OCI-LY1 (cell line): ENCODE data around the gene PEX26.
"Not testable (repeated sequence)": the region's sequence is repeated elsewhere in the genome, so short reads cannot be mapped to it uniquely, and the experiment has no call there.

Source experiments
- H2AFZ ChIP-seq: fragments of 200-600 bp; sonication (generic), shearing (Covaris generic); 2 replicates; pipeline ENCODE4 v1.6.0; 2014; ENCODE audit warnings: antibody characterized with exemption, mild to moderate bottlenecking, low read length
- H3F3A ChIP-seq: fragments of 200-600 bp; sonication (generic), shearing (Covaris generic); 2 replicates; pipeline ENCODE4 v1.6.0; 2014; ENCODE audit warnings: mild to moderate bottlenecking, antibody characterized with exemption, low read length, moderate library complexity; ENCODE audit not compliant: insufficient read depth
- H3K27ac ChIP-seq: fragments of 200-600 bp; sonication (generic); 2 replicates; pipeline ENCODE4 v1.5.1; 2014; ENCODE audit warnings: low read length, mixed run types, mild to moderate bottlenecking, low read depth; ENCODE audit not compliant: poor library complexity, severe bottlenecking
- H3K27me3 ChIP-seq: fragments of 200-600 bp; sonication (generic); 2 replicates; pipeline ENCODE4 v1.6.0; 2014; ENCODE audit warnings: antibody characterized with exemption, mild to moderate bottlenecking, low read length, moderate library complexity; ENCODE audit not compliant: insufficient read depth
- H3K36me3 ChIP-seq: fragments of 200-600 bp; sonication (generic); 2 replicates; pipeline ENCODE4 v1.6.1; 2014; ENCODE audit warnings: mild to moderate bottlenecking, antibody characterized with exemption, low read length, moderate library complexity, mixed read lengths; ENCODE audit not compliant: insufficient read depth
- H3K4me1 ChIP-seq: fragments of 200-600 bp; sonication (generic); 2 replicates; pipeline ENCODE4 v1.5.1; 2014; ENCODE audit warnings: mild to moderate bottlenecking, low read length, moderate library complexity; ENCODE audit not compliant: insufficient read depth, severe bottlenecking
- H3K4me2 ChIP-seq: fragments of 200-600 bp; sonication (generic), shearing (Covaris generic); 2 replicates; pipeline ENCODE4 v1.6.1; 2014; ENCODE audit warnings: low read length
- H3K4me3 ChIP-seq: fragments of 200-600 bp; sonication (generic); 2 replicates; pipeline ENCODE4 v1.5.1; 2014; ENCODE audit warnings: low read length, low read depth, mild to moderate bottlenecking, mixed read lengths; ENCODE audit not compliant: poor library complexity, severe bottlenecking
- H3K79me2 ChIP-seq: fragments of 200-600 bp; shearing (Covaris generic); 2 replicates; pipeline ENCODE4 v1.6.1; 2016; ENCODE audit warnings: mixed run types, low read length, mixed read lengths; ENCODE audit not compliant: insufficient read depth
- H3K9ac ChIP-seq: fragments of 200-600 bp; sonication (generic), shearing (Covaris generic); 2 replicates; pipeline ENCODE4 v1.6.1; 2014; ENCODE audit warnings: mild to moderate bottlenecking, low read length, mixed read lengths
- H3K9me2 ChIP-seq: fragments of 200-600 bp; sonication (generic), shearing (Covaris generic); 2 replicates; pipeline ENCODE4 v1.6.1; 2014; ENCODE audit warnings: low read depth, mild to moderate bottlenecking, low read length, mixed read lengths
- H3K9me3 ChIP-seq: fragments of 200-600 bp; shearing (Covaris generic); 2 replicates; pipeline ENCODE4 v1.6.1; 2014; ENCODE audit warnings: low read length, mixed read lengths
- H4K20me1 ChIP-seq: fragments of 200-600 bp; sonication (generic), shearing (Covaris generic); 2 replicates; pipeline ENCODE4 v1.6.0; 2016; ENCODE audit warnings: mild to moderate bottlenecking, low read length; ENCODE audit not compliant: insufficient read depth
- EZH2 ChIP-seq: fragments of 200-600 bp; sonication (generic), shearing (Covaris generic); IDR thresholded peaks from 2 replicates; pipeline ENCODE4 v1.8.0; 2017; ENCODE audit warnings: borderline replicate concordance, mixed run types, mild to moderate bottlenecking, antibody characterized with exemption, low read length, moderate library complexity, mixed read lengths
- TF ChIP-seq, protein P1 (sequence below): fragments of 200-600 bp; sonication (generic), shearing (Covaris generic); IDR thresholded peaks from 2 replicates; pipeline ENCODE4 v1.5.1; 2017; ENCODE audit warnings: mild to moderate bottlenecking, antibody characterized with exemption, low read length, moderate library complexity, mixed read lengths

The PEX26 gene

DNA sequence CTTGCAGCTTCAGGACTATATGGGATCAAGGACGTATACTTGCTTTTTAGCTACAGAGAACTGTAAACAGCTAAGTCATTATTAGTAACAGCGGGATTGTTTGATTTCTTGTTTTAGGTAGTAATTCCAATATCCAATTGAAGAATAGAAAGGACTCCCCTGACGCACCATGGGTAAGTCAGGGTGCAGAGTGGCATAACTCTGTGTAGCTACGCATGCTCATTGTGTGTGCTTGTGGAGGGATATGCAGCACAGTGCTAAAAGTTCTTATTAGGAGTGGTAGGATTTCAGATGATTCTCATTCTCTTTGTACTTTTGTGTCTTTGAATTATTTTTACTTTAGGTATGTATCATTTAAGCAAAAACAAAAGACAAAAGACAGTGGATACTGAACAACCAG lies 7.7 kb upstream of the PEX26 start:
- no peak overlapping the region for H3K4me2 ChIP-seq
- no peak for TF ChIP-seq EZH2
- TF ChIP-seq, protein P1, sequence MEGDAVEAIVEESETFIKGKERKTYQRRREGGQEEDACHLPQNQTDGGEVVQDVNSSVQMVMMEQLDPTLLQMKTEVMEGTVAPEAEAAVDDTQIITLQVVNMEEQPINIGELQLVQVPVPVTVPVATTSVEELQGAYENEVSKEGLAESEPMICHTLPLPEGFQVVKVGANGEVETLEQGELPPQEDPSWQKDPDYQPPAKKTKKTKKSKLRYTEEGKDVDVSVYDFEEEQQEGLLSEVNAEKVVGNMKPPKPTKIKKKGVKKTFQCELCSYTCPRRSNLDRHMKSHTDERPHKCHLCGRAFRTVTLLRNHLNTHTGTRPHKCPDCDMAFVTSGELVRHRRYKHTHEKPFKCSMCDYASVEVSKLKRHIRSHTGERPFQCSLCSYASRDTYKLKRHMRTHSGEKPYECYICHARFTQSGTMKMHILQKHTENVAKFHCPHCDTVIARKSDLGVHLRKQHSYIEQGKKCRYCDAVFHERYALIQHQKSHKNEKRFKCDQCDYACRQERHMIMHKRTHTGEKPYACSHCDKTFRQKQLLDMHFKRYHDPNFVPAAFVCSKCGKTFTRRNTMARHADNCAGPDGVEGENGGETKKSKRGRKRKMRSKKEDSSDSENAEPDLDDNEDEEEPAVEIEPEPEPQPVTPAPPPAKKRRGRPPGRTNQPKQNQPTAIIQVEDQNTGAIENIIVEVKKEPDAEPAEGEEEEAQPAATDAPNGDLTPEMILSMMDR, result no peak
- H2AFZ ChIP-seq, result no peak overlapping the region

DNA sequence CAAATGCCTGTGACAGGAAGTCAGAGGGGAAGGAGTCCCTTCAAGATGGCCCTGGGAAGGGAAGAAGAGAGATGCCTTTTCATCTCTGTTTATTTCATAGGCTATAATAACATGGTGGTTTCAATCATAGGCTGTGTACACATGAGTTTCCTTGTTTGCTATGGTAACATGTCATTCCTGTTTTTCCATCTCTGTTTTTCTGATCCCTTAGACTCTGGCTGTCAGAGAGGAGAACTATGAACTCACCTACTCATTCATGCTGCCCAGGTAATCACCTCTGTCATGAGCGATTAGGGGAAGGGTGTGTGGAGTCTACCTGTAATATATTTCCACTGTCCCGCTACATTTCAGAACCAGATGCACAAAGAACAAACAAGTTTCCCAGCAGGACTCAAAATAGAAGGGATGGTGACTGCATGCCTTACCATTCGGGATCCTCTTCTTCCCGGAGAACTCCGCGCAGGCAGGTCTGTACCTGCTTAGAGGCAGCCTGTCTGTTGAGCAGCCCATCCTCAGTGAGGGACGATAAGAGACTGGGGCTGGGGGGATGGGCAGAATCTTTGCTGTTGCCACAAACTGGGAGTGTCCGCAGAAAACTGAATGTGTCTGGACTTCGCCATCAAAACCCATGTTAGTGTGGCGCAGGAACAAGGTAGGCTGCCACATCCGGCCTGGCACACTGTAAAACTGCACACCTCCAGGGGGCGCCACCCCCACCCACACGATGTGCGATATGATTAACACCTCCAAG lies 7.1 kb upstream of the PEX26 start:
- Histone ChIP-seq H3K9me3 (no peaks in the 10 kb centered on the region), H3K27me3 (no peaks in the 10 kb centered on the region), H3K9ac (no peak overlapping the region), H3K79me2 (no peaks in the 10 kb centered on the region), H3K4me1 (peaks cover 17% of the 10 kb centered on the region), H3K9me2 (no peaks in the 10 kb centered on the region), H2AFZ (no peak overlapping the region), H3K27ac (no peak overlapping the region), H3K4me3 (no peak overlapping the region), H3K36me3 (no peaks in the 10 kb centered on the region), H4K20me1 (no peaks in the 10 kb centered on the region), H3K4me2 (no peak overlapping the region), H3F3A (no peaks in the 10 kb centered on the region)
- TF ChIP-seq EZH2, result no peak
- TF ChIP-seq, protein P1, result peak; percentile 40; the same call in 1 of the 2 replicates

More for the DNA sequence above, 7.7 kb upstream of the PEX26 start:
- no peak overlapping the region for H3K27ac ChIP-seq
- H3K4me3 ChIP-seq, result no peak overlapping the region
- no peaks in the 10 kb centered on the region for H3F3A ChIP-seq
- no peaks in the 10 kb centered on the region for H3K9me2 ChIP-seq
- no peaks in the 10 kb centered on the region for H4K20me1 ChIP-seq
- no peaks in the 10 kb centered on the region for H3K79me2 ChIP-seq
- peaks cover 21% of the 10 kb centered on the region for H3K4me1 ChIP-seq
- H3K9ac ChIP-seq, result no peak overlapping the region
- no peaks in the 10 kb centered on the region for H3K36me3 ChIP-seq
- no peaks in the 10 kb centered on the region for H3K27me3 ChIP-seq
- H3K9me3 ChIP-seq, result no peaks in the 10 kb centered on the region

DNA sequence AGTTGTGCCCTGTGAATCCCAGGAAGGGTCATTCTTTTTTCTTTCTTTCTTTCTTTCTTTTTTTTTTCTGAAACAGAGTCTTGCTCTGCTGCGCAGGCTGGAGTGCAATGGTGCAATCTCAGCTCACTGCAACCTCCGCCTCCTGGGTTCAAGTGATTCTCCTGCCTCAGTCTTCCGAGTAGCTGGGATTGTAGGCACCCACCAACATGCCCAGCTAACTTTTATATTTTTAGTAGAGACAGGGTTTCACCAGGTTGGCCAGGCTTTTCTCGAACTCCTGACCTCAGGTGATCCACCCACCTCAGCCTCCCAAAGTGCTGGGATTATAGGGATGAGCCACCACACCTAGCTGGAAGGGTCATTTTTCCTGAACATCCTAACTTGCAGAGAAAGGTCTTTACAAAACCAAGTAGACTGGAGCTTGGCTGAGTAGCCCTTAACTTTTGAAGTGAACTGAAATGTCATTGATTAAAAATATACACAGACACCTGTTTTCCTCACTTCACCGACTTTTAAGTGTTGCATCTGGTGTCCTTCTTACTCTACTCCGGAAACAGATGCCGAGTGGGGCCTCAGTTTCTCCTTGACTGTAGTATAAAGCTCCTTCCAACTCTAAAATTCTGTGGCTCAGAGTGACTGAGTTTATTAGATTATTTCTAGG lies 6.4 kb upstream of the PEX26 start:
- H3F3A ChIP-seq, H3K9ac ChIP-seq, H3K4me3 ChIP-seq, H3K27ac ChIP-seq, H4K20me1 ChIP-seq, H3K4me2 ChIP-seq, H3K9me3 ChIP-seq, H3K9me2 ChIP-seq, H3K27me3 ChIP-seq, H3K36me3 ChIP-seq, H2AFZ ChIP-seq, H3K79me2 ChIP-seq: not testable (repeated sequence)
- H3K4me1 ChIP-seq, result peaks cover 13% of the 10 kb centered on the region
